ENCODE results near the gene CYFIP1.

CYFIP1 gene

GRCh38 chr15:22967084-22967770 lies 12.9 kb downstream of the CYFIP1 start:
- TF ChIP-seq CTCF (IDR thresholded peaks at IDR 0.05; ENCODE audit: low read depth, low read length): no peak
- H3K4me3 ChIP-seq (ENCODE audit: low read depth, low read length): no peak overlapping the region

- TF ChIP-seq CTCF (IDR thresholded peaks at IDR 0.05; ENCODE audit: low read depth, low read length): no peak
Measured at GRCh38 chr15:22966321-22967083, 13.7 kb downstream of the CYFIP1 start.

GRCh38 chr15:22963641-22964040 lies 16.5 kb downstream of the CYFIP1 start:
- no peak for TF ChIP-seq CTCF (IDR thresholded peaks at IDR 0.05; ENCODE audit: low read depth, low read length)
- no peak overlapping the region for H3K4me3 ChIP-seq (ENCODE audit: low read depth, low read length)

More at GRCh38 chr15:22966321-22967083, 13.7 kb downstream of the CYFIP1 start:
- H3K4me3 ChIP-seq (ENCODE audit: low read depth, low read length): no peak overlapping the region

- no peak for TF ChIP-seq CTCF (IDR thresholded peaks at IDR 0.05; ENCODE audit: low read depth, low read length)
- no peak overlapping the region for H3K4me3 ChIP-seq (ENCODE audit: low read depth, low read length)
Measured at GRCh38 chr15:22962611-22963010, 17.6 kb downstream of the CYFIP1 start.

- no peak for TF ChIP-seq CTCF (IDR thresholded peaks at IDR 0.05; ENCODE audit: low read depth, low read length)
- H3K4me3 ChIP-seq (ENCODE audit: low read depth, low read length): peak overlapping the region; percentile 26; the same call in 1 of the 2 replicates
Measured at GRCh38 chr15:22961762-22962161, 18.4 kb downstream of the CYFIP1 start.

- H3K4me3 ChIP-seq (ENCODE audit: low read depth, low read length): no peak overlapping the region
- no peak for TF ChIP-seq CTCF (IDR thresholded peaks at IDR 0.05; ENCODE audit: low read depth, low read length)
Measured at GRCh38 chr15:22960556-22960955, 19.6 kb downstream of the CYFIP1 start.

- no peak for TF ChIP-seq CTCF (IDR thresholded peaks at IDR 0.05; ENCODE audit: low read depth, low read length)
- H3K4me3 ChIP-seq (ENCODE audit: low read depth, low read length): no peak overlapping the region
Measured at GRCh38 chr15:22960126-22960525, 20.0 kb downstream of the CYFIP1 start.
